Activated CD4-positive, alpha-beta memory T cell treated with anti-CD3 and anti-CD28 coated beads for 36 hours (primary cell): Measurements from ENCODE around the gene CEP112. TPM values are rescaled to one million over a fixed set of nuclear protein-coding genes. Genes with fewer than 3 reads are reported as not detected.
"Not testable (repeated sequence)": the region's sequence is repeated elsewhere in the genome, so short reads cannot be mapped to it uniquely, and the experiment has no call there.

Experiments
- CTCF ChIA-PET: fragments of 350-600 bp; sonication (Branson Sonifier 250); formaldehyde crosslinking; loops from one replicate; lab custom pipeline; 2021; ENCODE audit warnings: antibody characterized with exemption, inconsistent platforms; lab: Charles Lee
- POLR2A ChIA-PET: fragments of 350-600 bp; sonication (Branson Sonifier 250); formaldehyde crosslinking; loops from one replicate; lab custom pipeline; 2021; ENCODE audit warnings: antibody characterized with exemption; lab: Charles Lee
- DNase-seq: peaks from one replicate; pipeline ENCODE4 v3.0.0-alpha.2; 2020
- H3K27ac Mint-ChIP-seq: one replicate; pipeline ENCODE4 v1.8.0; 2021; ENCODE audit warnings: mixed read lengths
- H3K27me3 Mint-ChIP-seq: one replicate; pipeline ENCODE4 v1.8.0; 2021; ENCODE audit warnings: mixed read lengths
- H3K36me3 Mint-ChIP-seq: one replicate; pipeline ENCODE4 v1.8.0; 2021; ENCODE audit warnings: mixed read lengths
- H3K4me1 Mint-ChIP-seq: one replicate; pipeline ENCODE4 v1.8.0; 2021; ENCODE audit warnings: low read depth, mixed read lengths
- H3K4me3 Mint-ChIP-seq: one replicate; pipeline ENCODE4 v1.8.0; 2021; ENCODE audit warnings: mild to moderate bottlenecking, mixed read lengths
- H3K9me3 Mint-ChIP-seq: one replicate; pipeline ENCODE4 v1.8.0; 2021; ENCODE audit warnings: mixed read lengths
- intact Hi-C: fragments of 100-400 bp; cut with micrococcal nuclease; formaldehyde crosslinking; loops from one replicate; pipeline ENCODE4 v1.15.1; 2023
- total RNA-seq, 2 experiments: library from RNA; stranded (reverse); gene quantifications; one replicate each; pipeline ENCODE4 v1.2.3, GENCODE V29; 2021

CEP112 gene
- total RNA-seq, 2 experiments from 2014 or later: 3.3 to 3.7 TPM

DNA sequence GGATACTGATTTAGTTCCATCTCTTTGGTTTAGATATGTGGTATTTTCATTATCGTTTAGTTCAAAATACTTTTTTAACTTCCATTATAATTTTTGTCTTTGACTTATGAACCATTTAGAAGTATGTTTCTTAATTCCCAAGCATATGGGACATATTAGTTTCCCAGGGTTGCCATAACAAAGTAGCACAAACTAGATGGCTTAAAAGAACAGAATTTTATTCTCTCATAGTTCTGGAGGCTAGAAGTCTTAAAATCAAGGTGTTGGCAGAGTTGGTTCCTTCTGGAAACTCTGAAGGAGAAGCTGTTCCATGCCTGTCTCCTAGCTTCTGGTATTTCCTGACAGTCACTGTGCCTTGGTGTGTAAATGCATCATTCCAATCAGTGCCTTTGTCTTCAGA lies 339.0 kb downstream of the CEP112 start:
- Mint-ChIP-seq H3K4me1 (peaks cover 3% of the 10 kb centered on the region), H3K9me3 (no peaks in the 10 kb centered on the region), H3K27me3 (peaks cover 3% of the 10 kb centered on the region), H3K4me3 (no peak overlapping the region), H3K27ac (no peak overlapping the region), H3K36me3 (no peaks in the 10 kb centered on the region)
- ChIA-PET POLR2A (no interaction called here), CTCF (no interaction called here)
- no peak for DNase-seq
- intact Hi-C loops: no loop called here

- intact Hi-C loops: no loop called here
- no peak overlapping the region for H3K27ac Mint-ChIP-seq
- ChIA-PET CTCF (no interaction called here), POLR2A (no interaction called here)
- no peak overlapping the region for H3K4me3 Mint-ChIP-seq
- H3K27me3 Mint-ChIP-seq: peaks cover 3% of the 10 kb centered on the region
- H3K9me3 Mint-ChIP-seq: no peaks in the 10 kb centered on the region
- H3K36me3 Mint-ChIP-seq: no peaks in the 10 kb centered on the region
- no peak for DNase-seq
- H3K4me1 Mint-ChIP-seq: peaks cover 3% of the 10 kb centered on the region
Observed at GRCh38 chr17:65851965-65852736, 339.8 kb downstream of the CEP112 start.

DNA sequence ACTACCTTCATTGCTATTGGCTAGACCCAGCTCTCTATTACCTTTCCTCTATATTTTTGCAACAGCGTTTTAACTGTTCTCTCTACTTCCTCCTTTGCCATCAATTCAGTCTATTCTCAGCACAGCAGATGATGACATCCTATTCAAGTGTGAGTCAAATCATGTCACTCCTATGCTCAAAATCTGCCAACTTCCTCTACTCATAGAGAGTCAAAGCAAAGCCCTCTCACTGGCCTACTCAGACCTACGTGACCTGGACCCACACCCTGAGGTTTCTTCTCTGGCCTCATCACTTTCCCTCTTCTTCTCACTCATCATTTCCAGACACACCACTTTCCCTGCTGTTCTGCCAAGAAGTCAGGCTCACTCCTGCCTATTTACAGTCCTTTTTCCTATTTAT lies 341.4 kb downstream of the CEP112 start:
- POLR2A ChIA-PET: no interaction called here
- Mint-ChIP-seq H3K4me3 (no peak overlapping the region), H3K36me3 (no peaks in the 10 kb centered on the region), H3K27ac (no peak overlapping the region), H3K27me3 (peaks cover 3% of the 10 kb centered on the region), H3K9me3 (no peaks in the 10 kb centered on the region), H3K4me1 (peaks cover 3% of the 10 kb centered on the region)
- CTCF ChIA-PET: no interaction called here
- DNase-seq: peak; percentile 41
- intact Hi-C loops: no loop called here

- ChIA-PET POLR2A (no interaction called here), CTCF (no interaction called here)
- Mint-ChIP-seq H3K27me3 (peaks cover 3% of the 10 kb centered on the region), H3K27ac (no peak overlapping the region), H3K9me3 (no peaks in the 10 kb centered on the region), H3K4me3 (no peak overlapping the region), H3K4me1 (peaks cover 3% of the 10 kb centered on the region), H3K36me3 (no peaks in the 10 kb centered on the region)
- intact Hi-C loops: no loop called here
- no peak for DNase-seq
Observed at GRCh38 chr17:65848751-65849150, 343.2 kb downstream of the CEP112 start.

- DNase-seq: no peak
- peaks cover 4% of the 10 kb centered on the region for H3K27me3 Mint-ChIP-seq
- POLR2A ChIA-PET: no interaction called here
- no peaks in the 10 kb centered on the region for H3K4me1 Mint-ChIP-seq
- intact Hi-C loops: no loop called here
- CTCF ChIA-PET: no interaction called here
- H3K27ac Mint-ChIP-seq: no peak overlapping the region
- no peak overlapping the region for H3K4me3 Mint-ChIP-seq
- peaks cover 7% of the 10 kb centered on the region for H3K9me3 Mint-ChIP-seq
- H3K36me3 Mint-ChIP-seq: no peaks in the 10 kb centered on the region
Observed at GRCh38 chr17:65841089-65841488, 350.8 kb downstream of the CEP112 start.

GRCh38 chr17:65837232-65837631 lies 354.7 kb downstream of the CEP112 start:
- H3K4me1 Mint-ChIP-seq, DNase-seq, H3K4me3 Mint-ChIP-seq, POLR2A ChIA-PET, H3K27me3 Mint-ChIP-seq, CTCF ChIA-PET, intact Hi-C loops, H3K27ac Mint-ChIP-seq: not testable (repeated sequence)
- Mint-ChIP-seq H3K36me3 (peaks cover 13% of the 10 kb centered on the region), H3K9me3 (peaks cover 31% of the 10 kb centered on the region)

GRCh38 chr17:65833214-65833613 lies 358.7 kb downstream of the CEP112 start:
- H3K27ac Mint-ChIP-seq: no peak overlapping the region

DNA sequence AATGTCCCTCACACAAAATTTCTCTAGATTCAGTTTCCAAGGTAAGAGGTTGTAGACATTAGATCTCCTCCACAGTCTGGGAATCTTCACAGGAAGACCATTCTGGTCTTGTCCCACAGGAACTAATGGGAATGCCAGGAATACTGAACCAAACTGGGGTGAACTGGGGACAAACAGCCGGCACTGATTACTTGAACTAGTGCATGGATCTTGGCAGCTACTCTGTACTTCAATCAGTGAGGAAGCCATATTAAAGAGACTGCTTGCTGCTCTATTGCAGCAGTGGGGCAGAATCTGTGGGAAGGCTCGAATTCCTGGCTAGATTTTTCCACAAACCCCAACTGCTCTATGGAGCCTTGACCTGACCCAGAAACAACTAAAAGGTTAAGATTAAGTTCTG lies 361.6 kb downstream of the CEP112 start:
- Mint-ChIP-seq H3K9me3 (peaks cover 39% of the 10 kb centered on the region), H3K27ac (no peak overlapping the region), H3K27me3 (peaks cover 9% of the 10 kb centered on the region), H3K4me3 (no peak overlapping the region), H3K4me1 (no peaks in the 10 kb centered on the region), H3K36me3 (peaks cover 29% of the 10 kb centered on the region)
- intact Hi-C loops: no loop called here
- DNase-seq: no peak
- ChIA-PET POLR2A (no interaction called here), CTCF (no interaction called here)

More at GRCh38 chr17:65833214-65833613, 358.7 kb downstream of the CEP112 start:
- Mint-ChIP-seq H3K36me3 (peaks cover 29% of the 10 kb centered on the region), H3K9me3 (peaks cover 42% of the 10 kb centered on the region), H3K4me3 (no peak overlapping the region), H3K4me1 (no peaks in the 10 kb centered on the region), H3K27me3 (peaks cover 8% of the 10 kb centered on the region)
- intact Hi-C loops: no loop called here
- DNase-seq: no peak
- ChIA-PET CTCF (no interaction called here), POLR2A (interaction anchor here (0.7 kb wide), 1 partner anchor 675 kb away, joined by 4 read pairs; no protein-coding TSS in a partner anchor)

DNA sequence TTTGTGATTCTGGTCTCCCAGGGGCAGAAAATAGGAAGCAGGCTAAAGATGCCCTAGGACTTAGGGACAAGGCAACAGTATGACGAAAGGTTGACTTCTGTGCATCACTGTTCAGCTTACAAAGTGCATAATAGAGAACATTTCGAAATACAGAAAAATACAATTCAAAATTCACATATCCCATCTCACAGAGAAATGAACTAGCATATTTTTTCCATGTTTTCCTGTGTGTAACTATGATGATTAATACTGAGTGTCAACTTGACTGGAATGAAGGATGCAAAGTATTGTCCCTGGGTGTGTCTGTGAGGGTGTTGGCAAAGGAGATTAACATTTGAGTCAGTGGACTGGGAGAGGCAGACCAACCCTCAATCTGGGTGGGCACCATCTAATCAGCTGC lies 365.4 kb downstream of the CEP112 start:
- H3K4me1 Mint-ChIP-seq, CTCF ChIA-PET, H3K4me3 Mint-ChIP-seq: not testable (repeated sequence)

GRCh38 chr17:65824901-65825300 lies 367.0 kb downstream of the CEP112 start:
- no peaks in the 10 kb centered on the region for H3K36me3 Mint-ChIP-seq
- CTCF ChIA-PET: no interaction called here
- peaks cover 2% of the 10 kb centered on the region for H3K27me3 Mint-ChIP-seq
- H3K4me3 Mint-ChIP-seq: no peak overlapping the region
- H3K9me3 Mint-ChIP-seq: no peaks in the 10 kb centered on the region
- intact Hi-C loops: no loop called here
- POLR2A ChIA-PET: no interaction called here
- no peak overlapping the region for H3K27ac Mint-ChIP-seq
- H3K4me1 Mint-ChIP-seq: no peaks in the 10 kb centered on the region
- no peak for DNase-seq

More for the DNA sequence above, 365.4 kb downstream of the CEP112 start:
- intact Hi-C loops, H3K27me3 Mint-ChIP-seq, H3K27ac Mint-ChIP-seq, H3K36me3 Mint-ChIP-seq, H3K9me3 Mint-ChIP-seq, DNase-seq, POLR2A ChIA-PET: not testable (repeated sequence)

- no peak for DNase-seq
- Mint-ChIP-seq H3K9me3 (no peaks in the 10 kb centered on the region), H3K4me3 (no peak overlapping the region), H3K4me1 (no peaks in the 10 kb centered on the region), H3K27me3 (peaks cover 4% of the 10 kb centered on the region), H3K27ac (no peak overlapping the region), H3K36me3 (no peaks in the 10 kb centered on the region)
- intact Hi-C loops: no loop called here
- ChIA-PET POLR2A (no interaction called here), CTCF (no interaction called here)
Observed at GRCh38 chr17:65823713-65824112, 368.2 kb downstream of the CEP112 start.

DNA sequence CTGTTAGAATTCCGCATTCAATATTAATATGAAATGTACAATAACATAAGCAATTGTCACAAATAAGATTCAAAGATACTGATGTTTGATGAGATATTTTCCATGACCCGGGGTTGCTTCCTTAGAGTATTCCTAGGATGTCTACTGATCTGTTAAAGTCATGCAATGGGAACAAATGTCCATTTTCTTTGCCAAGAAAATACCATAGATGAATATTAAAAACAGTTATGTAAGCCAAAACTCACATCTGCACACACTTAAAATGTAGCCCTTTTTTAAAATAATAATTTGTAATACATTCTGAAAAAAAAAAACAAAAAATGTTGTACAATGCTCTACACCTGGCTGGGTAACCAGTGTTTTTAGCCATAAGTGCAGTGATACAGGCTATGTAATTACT lies 371.1 kb downstream of the CEP112 start:
- no peak for DNase-seq
- Mint-ChIP-seq H3K27me3 (peaks cover 6% of the 10 kb centered on the region), H3K4me3 (no peak overlapping the region), H3K4me1 (no peaks in the 10 kb centered on the region), H3K36me3 (no peaks in the 10 kb centered on the region), H3K27ac (no peak overlapping the region), H3K9me3 (no peaks in the 10 kb centered on the region)
- intact Hi-C loops: no loop called here
- ChIA-PET POLR2A (no interaction called here), CTCF (no interaction called here)

- intact Hi-C loops: no loop called here
- H3K27me3 Mint-ChIP-seq: peaks cover 6% of the 10 kb centered on the region
- no peak for DNase-seq
Observed at GRCh38 chr17:65820306-65820705, 371.6 kb downstream of the CEP112 start.

More at GRCh38 chr17:65820306-65820705, 371.6 kb downstream of the CEP112 start:
- ChIA-PET POLR2A (no interaction called here), CTCF (no interaction called here)
- Mint-ChIP-seq H3K4me1 (no peaks in the 10 kb centered on the region), H3K9me3 (no peaks in the 10 kb centered on the region), H3K27ac (no peak overlapping the region), H3K36me3 (no peaks in the 10 kb centered on the region), H3K4me3 (no peak overlapping the region)
